T-helper 1 cell treated with Interleukin-12 subunit alpha and Interleukin-12 subunit beta and Interleukin-4 antibody, amounts not matched to agents 30 ng/mL and 1 ng/mL, for 36 hours (primary cell): ENCODE data around the gene HTRA3. TPM values are rescaled to one million over a fixed set of nuclear protein-coding genes. Genes with fewer than 3 reads are reported as not detected.

Experiments used
- intact Hi-C: fragments of 100-400 bp; cut with micrococcal nuclease; formaldehyde crosslinking; loops from one replicate; pipeline ENCODE4 v1.15.1; 2024
- total RNA-seq: library from RNA; stranded (reverse); gene quantifications from 2 replicates; pipeline ENCODE4 v1.2.3, GENCODE V29; 2022

HTRA3 gene
- total RNA-seq, 1 donor from 2014 or later, result not detected

DNA sequence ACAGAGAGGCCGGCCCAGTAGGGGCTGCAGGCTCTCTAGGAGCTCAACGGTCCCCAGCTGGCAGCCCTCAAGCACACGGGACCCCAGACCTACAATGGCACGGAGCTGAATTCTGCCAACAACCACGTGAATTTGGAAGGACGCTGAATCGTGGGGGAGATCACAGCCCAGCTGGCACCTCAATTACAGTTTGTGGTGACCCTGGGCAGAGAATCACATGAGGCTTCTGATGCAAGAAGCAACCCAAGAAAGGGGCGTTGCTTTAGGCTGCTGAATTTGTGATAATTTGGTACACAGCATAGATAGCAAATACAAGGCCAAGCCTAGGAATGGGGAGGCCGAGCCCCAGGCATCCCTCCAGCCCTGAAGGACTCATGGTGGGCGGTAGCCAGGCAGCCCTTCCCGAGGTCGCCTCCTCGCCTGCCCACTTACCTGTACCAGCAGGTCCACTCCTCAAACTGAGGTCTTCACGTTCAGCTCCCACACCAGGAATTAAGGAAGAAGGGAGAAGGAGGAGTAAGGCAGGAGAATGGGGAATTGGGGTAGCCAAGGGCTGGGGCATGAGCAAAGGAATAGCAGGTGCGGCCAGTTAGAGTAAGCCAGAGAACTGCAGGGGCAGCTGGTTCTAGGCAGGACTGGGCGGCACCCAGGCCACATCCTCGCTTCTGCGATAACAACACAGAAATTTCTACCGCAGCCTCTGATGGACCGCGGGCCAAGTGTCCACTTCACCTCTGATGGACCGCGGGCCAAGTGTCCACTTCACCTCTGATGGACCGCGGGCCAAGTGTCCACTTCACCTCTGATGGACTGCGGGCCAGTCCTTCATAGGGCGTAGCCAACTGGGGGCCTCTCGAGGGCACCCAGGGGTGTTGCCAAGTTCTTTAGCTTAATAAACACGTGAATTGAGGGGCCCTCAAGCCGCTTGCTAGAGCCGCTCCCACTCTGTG lies 23.4 kb upstream of the HTRA3 start:
- intact Hi-C loops, result no loop called here

DNA sequence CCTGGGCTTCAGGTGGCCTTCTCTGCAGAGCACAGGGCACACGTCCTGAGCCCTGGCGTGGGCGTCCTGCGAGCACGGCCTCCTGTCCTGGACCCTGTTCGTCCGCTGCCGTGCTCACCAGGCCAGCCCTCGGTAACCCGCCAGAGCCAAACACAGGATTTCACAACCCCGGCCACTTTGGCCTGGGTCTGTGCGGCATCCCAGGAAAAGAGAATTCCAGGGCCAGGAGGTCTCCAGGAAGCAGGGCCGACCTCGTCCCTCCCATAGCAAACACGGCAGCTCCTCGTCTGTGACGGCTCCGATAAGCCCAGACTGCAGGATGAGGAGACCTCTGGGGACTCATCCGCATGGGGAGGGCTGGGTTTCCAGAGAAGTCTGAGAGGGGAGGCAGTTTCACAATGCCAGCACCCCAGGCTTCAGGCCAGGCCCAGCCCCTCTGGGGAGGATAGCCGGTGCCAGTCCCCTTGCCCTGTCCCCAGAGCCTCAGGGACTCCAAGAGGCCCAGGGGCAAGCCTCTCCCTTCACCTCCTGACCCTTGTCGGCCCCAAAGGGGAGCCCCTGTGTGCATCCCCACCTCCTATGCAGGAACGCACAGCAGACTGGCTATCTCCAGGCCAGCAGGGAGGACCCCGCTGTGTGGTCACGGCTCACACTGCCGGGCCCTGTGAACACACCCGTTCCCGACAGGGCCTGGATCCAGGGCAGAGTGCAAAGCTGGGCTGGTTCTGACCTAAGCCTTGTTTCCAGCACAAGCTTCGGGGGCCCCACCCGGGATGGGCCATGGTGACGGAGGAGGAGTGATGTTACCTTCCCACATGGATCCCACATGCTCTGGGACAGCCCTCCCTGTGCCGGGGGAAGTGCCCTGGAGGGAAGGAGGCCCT lies 22.3 kb upstream of the HTRA3 start:
- intact Hi-C loops, result no loop called here

DNA sequence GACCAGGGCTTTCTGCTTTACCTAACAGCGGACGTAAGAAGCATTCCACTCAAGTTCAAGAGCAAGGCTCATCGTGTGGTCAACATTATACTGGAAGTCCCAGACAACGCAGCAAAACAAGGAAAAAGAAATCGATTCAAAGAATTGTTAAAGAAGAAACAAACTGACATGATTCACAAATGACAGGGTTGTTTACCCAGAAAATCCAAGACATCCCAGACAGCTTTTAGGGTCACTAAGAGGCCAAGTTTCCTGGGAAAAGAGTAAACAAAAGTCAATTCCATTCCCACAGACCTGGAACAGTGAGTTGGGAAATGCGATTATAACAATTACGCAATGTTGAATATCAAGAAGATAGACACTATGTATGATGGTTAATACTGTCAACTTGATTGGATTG lies 21.5 kb upstream of the HTRA3 start:
- intact Hi-C loops, result no loop called here

DNA sequence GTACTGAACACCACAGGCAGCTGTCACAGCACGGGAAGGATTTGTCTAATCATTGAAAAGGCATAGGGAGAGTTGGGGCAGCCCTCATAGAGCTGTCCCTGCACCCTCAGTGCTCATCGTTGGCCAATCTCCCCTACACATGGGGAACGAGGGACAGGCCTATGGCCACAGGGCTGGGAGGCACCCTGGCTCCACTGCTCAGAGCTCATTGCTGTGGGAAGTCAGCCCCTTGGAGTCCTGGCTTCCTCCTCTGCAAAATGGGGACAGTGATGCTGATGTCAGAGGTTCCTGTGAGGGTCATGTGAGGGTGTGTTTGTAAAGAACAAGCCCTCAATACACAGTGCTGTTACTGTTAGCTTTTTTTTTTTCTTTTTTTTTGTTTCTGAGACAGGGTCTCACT lies 19.3 kb upstream of the HTRA3 start:
- intact Hi-C loops, result no loop called here

DNA sequence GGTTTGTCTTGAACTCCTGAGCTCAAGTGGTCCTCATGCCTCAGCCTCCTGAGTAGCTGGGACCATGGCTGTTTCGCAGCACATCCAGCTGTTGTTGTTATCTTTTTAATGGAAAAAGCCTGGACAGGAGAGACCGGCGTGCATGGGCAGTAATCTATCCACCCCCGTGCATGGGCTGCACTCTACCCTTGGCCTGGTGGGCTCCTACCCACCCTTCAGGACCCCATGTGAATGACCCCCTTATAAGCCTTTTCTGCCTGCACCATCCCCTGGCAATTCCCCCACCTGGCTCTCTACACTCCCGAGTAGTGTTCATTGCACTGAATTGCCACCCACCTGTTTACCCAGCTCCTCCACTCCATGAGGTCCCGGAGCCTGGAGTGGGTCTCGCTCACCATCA lies 18.9 kb upstream of the HTRA3 start:
- intact Hi-C loops, result no loop called here

DNA sequence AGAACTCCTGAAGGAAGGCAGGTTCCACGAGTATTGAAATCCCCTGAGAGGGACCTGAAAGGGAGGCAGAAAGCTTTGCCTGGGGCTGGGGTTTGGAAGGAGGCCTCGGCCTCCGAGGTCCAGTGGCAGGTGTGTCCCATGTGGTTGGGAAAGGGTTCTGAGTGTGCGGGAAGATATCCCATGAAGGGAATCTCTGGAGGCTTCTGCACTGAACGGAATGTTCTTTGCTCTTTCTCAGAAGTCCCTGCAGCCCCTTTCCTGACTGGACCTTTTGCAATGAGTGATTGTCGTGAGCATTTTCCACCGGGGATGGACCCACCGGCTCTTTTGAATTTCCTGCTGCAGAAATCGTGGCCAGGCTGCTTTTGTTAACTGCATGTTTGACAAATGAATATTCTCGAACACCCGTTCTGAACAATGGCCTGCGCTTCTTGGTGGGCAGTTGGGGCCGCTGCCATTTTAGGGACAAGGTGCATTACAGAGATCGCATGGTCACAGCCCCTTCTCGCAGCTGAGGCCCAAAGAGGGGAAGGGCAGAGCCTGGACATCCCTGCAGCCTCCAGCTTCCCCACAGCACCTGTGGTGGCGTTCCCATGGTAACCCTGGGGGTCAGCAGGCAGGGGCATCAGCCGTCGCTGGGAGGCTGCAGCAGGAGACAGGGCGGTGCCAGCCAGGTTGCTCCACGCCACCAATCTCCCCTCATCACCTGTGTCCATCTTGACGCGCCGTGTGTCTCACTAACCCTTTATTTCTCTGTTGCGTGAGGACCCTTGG lies 18.3 kb upstream of the HTRA3 start:
- intact Hi-C loops, result no loop called here

DNA sequence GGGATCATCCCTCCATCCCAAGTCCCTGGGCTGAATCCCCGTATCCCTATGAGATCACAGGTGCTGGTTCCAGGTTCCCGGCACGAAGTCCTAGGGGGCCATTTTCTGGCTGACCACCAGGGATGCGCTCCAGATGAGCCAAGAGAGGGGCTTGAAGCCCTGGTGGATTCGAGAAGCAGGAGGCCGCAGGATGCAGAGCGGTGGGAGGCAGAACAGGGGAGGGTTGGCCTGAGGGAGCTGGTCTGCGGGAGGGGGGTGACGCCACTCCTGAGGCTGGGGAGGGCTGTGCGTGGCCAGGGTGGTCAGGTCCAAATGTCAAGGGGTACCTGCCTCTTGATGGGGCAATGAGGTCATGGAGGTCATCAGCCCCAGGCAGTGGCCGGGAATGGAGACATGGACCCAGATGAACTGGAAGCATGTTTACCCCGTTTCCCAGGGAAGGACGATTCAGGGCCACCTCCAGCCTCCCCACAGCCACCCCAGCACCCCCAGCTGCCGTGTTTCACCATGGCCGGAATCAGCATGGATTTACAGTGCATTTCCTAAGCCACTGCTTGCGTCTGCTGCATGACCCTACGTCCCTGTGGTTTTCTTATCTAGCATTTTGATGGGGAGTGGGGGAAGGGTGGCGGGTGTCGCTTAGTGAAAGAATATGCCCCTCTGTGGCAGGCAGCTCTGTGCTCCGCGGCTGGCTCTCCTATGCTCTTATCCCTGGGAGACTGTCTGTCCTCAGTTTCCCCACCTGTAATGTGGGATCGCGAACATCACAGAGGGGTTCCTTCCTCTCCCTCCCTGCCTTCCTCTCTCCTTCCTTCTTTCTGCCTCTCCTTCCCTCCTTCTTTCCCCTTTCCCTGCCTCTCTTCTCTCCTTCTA lies 17.0 kb upstream of the HTRA3 start:
- intact Hi-C loops, result no loop called here

DNA sequence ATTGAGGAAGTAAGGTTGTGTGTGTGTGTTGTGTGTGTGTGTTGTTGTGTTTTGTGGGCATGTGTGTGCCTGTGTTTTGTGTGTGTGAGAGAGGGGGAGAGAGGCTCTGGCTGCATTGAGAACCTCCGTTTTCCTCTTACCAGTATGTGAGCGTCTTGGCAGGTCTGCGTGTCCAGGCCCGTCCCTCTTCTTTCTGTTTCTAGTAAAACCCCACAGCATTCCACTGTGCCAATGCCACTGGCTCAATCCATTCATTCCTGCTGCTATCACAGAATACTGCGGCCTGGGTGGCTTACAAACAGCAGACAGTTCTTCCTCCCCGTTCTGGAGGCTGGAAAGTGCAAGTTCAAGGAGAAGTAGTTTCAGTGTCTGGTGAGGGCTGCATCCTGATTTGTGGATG lies 15.5 kb upstream of the HTRA3 start:
- intact Hi-C loops, result no loop called here

DNA sequence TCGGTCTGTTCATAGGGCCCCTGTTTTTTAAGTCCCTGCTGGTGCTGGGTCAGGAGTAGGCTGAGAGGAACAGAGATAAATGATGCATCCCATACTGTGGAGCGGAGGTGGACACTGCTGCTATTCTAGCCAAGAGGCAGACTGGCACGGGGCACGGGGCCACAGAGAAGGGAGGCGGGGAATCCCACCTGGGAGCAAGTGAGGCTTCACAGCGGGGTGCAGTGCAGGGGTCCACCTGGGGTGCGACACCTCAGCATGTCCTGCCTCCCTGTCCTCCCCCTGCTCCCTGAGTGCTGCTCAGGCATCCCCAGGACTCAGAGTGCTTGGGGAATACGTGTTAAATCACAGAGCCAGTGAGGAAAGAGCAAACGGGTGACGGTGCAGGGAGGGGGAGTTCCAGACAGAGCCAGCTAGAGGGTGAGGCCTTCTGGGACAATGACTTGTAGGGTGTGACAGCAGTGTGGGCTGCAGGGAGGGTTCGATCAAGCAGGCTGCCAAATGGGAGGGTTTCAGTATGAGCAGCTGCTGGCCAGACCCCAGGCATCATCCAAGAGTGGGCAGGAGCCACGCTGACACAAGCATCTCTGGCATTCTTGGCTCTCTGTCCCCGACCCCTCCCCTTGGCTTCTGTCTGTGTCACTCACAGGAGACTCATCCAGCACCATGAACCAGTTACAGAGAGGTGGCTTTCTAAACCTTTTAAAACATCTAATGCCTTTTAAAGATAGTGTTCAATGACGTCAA lies 13.7 kb upstream of the HTRA3 start:
- intact Hi-C loops, result no loop called here

DNA sequence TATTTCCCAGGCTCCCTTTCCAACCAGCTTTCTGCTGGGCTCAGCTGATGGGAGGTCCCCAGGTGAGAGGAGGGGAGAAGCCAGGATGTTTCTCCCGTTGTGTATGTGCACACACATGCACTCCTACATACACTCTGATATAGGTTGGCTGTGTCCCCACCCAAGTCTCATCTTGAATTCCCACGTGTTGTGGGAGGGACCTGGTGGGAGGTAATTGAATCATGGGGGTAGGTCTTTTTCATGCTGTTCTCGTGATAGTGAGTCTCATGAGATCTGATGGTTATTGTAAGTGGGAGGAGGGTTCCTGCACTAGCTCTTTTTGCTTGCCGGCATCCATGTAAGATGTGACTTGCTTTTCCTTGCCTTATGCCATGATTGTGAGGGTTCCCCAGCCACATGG lies 11.7 kb upstream of the HTRA3 start:
- intact Hi-C loops, result no loop called here

DNA sequence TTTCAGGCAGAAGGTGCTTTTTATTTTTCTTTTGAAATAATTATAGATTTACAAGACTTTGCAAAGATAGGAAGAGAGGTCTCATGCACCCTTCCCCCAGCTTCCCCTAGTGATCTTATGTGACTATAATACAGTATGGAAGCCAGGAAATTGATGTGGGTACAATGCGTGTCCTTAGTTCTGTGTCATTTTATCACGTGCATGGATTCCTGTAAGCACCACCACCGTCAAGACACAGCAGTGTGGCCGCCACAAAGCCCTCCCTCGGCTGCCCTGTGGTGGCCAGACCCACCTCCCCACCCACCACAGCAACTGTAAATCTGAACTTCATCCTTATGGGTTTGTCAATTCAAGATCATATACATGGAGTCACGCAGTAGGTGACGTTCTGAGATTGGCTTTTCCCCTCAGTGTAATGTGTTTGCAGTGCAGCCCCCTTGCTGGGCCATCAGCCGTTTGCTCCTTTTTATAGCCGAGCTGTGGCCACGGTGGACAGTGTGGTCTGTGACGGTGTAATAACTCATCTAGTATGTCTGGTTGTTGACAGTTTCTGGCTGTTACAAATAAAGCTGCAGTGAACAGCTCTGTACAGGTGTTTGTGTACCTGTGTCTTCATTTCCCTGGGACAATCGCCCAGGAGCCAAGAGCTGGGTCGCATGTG lies 10.9 kb upstream of the HTRA3 start:
- intact Hi-C loops, result no loop called here

DNA sequence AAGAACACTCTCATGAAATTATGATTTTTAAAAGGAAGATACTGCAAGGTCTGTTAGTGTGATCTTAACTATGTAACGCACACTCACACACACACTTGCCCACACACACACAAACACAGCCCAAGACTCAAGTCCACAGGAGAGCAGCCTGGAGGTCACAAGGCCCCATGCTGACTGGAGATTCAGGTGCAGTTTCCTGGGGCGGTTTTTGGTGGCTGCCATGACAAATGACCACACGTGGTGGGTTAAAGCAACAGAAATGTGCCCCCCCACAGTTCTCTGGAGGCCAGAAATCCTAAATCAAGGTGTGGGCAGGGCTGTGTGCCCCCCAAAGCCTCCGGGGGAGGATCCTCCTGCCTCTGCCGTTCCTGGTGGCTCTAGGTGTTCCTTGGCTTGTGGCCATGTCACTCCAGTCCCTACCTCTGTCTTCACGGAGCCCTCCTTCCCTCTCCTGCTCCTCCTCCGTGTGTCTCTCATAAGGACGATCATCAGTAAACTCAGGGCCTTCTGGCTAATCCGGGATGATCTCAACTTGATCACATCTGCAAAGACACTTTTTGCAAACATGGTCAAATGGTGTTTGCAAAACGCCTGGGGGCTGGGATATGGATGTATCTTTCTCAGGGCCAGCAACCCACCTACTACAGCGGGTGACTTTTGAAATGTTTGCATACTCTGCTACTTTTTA lies 9.7 kb upstream of the HTRA3 start:
- intact Hi-C loops, result no loop called here

DNA sequence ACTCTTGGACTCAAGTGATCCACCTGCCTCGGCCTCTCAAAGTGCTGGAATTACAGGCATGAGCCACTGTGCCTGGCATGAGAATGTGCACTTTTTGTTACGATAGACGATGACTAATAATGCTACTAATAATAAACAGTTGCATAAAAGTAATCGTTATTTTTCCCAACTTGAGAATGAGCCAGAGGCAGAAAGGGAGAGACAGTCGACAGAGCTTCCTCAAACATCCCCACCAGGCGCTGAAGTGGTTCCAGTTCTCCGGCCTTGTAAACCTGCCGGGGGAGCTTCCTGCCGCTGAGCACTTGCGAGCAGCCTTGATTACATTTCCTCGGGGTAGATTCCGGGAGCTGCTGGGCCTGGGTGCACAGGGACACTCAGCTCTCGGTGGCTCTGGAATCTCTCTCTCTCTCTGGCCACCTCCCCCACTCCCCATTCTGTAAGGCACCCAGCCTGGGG lies 8.9 kb upstream of the HTRA3 start:
- intact Hi-C loops, result no loop called here

DNA sequence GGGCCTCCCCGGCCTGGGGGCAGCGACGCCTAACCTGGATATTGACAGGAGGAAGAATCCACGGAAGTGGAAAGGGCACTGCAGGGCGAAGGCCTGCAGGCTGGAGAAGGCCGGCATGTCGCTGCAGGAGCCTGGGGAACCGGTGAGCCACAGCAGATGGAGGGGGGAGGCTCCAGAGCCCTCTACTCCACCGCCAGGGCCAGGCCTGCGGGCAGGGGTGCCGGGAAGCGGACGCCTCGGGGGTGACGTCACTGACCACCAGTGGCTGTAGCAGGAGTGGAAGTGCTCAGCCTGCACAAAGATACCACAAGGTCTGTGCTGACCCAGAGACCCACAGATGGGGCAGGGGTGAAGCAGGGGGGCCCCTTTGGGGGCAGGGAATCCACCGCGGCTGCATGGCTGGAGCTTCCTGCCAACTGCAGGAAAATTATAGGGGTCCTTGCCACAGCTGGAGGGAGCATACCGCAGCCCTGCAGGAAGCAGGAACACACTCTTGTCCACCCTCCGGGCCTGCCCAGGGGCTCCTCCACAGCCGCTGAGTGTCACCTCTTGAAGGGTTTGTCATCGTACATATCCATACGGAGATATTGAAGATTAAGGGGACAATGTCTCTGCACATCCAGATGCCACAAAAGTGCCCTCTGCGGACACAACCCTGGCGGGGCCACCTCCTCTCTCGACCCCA lies 7.6 kb upstream of the HTRA3 start:
- intact Hi-C loops, result no loop called here

DNA sequence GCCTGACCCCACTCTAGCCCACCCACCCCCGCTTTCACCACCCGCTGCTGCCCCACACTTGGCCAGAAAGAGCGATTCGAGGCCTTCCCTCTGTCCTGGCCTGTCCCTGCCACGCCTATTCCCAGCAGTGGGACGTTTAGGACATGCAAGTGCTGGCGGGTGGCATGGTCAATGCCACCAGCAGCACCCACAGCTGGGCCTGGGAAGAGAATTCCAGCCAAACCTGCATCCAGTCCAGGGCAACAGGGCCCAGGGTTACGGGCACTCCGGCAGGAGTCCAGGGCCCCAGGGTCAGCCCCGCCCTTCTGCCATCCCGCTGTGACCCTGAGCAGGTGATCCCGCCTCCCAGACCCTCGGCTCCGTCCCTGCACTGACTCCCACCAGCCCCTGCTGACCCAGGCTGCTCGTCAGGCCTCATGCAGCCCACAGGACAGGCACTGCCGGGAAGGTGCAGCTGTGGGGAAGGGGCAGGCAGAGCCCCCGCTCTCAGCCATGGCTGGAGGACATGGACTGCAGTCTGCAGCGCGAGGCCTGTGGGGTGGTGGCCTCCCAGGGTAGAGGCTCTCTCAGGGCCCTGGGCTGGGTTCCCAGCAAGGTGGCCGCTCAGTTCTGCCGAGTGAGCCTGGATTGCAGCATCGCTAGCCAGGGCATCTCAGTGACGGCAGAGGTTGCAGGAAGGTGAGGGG lies 6.8 kb upstream of the HTRA3 start:
- intact Hi-C loops, result no loop called here

DNA sequence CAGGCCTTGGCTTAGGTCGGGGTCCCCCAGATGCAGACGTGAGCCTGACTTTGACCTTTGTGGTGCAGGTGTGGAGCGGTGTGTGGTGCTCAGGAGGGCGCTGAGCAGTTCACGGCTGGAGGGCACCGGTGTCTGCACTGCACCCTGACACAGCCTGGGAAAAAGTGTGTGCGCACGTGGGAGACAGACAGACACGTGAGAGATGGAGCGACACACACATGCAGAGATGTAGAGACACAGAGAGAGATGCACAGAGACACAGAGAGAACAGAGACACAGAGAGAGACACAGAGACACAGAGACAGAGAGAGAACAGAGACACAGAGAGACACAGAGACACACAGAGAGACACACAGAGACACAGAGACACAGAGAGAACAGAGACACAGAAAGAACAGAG lies 6.2 kb upstream of the HTRA3 start:
- intact Hi-C loops, result no loop called here

DNA sequence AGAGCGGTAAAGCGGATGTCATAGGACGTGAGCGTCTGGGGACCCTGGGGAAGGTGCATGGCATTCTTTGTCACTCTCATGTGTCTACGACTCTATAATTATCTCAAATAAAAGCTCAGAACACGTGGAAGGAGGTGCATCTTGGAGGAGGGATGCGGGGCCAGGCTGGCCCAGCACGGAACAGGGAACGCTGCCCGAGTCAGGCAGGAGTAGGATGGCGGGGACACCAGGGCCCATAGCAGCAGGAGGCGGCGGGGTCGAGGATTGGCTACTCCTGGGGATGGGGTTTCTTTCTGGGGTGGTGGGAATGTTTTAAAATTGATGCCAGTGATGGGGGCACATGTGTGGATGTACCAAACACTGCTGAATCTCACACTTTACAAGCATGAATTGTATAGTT lies 5.4 kb upstream of the HTRA3 start:
- intact Hi-C loops, result no loop called here
